NB4 (cell line): ENCODE data around the gene QTRT2.

Source experiments
- DNase-seq: peaks from one replicate; pipeline ENCODE4 v3.0.0; 2010; ENCODE audit warnings: low read depth
- H3K4me3 ChIP-seq: one replicate; pipeline ENCODE4 v1.5.1; 2011; ENCODE audit warnings: mild to moderate bottlenecking, low read depth, low read length, moderate library complexity
- CTCF ChIP-seq: IDR thresholded peaks from one replicate; pipeline ENCODE4 v1.5.1; 2012; ENCODE audit warnings: low read depth, low read length
- MAX ChIP-seq: IDR thresholded peaks from 2 replicates; pipeline ENCODE4 v1.6.1; 2011; ENCODE audit warnings: low read depth, low read length
- MYC ChIP-seq: IDR thresholded peaks from 2 replicates; pipeline ENCODE4 v1.6.1; 2011; ENCODE audit warnings: low read depth, low read length
- POLR2A ChIP-seq: IDR thresholded peaks from 2 replicates; pipeline ENCODE4 v1.6.1; 2011; ENCODE audit warnings: mild to moderate bottlenecking; ENCODE audit not compliant: insufficient read length; ENCODE audit errors: extremely low read depth

QTRT2 gene

GRCh38 chr3:114111060-114111770 lies 54.7 kb downstream of the QTRT2 start:
- peak; percentile 80 for DNase-seq
- peak overlapping the region; percentile 37 for H3K4me3 ChIP-seq
- no peak for TF ChIP-seq CTCF
- TF ChIP-seq MYC, result peak; percentile 32; the same call in 1 of the 2 replicates
- TF ChIP-seq POLR2A, result no peak
- TF ChIP-seq MAX, result peak; percentile 39

- TF ChIP-seq MYC (no peak), MAX (no peak), POLR2A (no peak), CTCF (no peak)
- H3K4me3 ChIP-seq, result no peak overlapping the region
- DNase-seq, result no peak
These were observed 56.2 kb downstream of the QTRT2 start for GRCh38 chr3:114112696-114113095.

- DNase-seq, result no peak
- H3K4me3 ChIP-seq, result no peak overlapping the region
- TF ChIP-seq MAX (no peak), MYC (no peak), CTCF (no peak), POLR2A (no peak)
These were observed 58.2 kb downstream of the QTRT2 start for GRCh38 chr3:114114719-114115118.

- DNase-seq, result no peak
- H3K4me3 ChIP-seq, result no peak overlapping the region
- TF ChIP-seq MAX, result no peak
- no peak for TF ChIP-seq CTCF
- TF ChIP-seq MYC, result no peak
- TF ChIP-seq POLR2A, result no peak
These were observed 58.6 kb downstream of the QTRT2 start for GRCh38 chr3:114115143-114115542.

- TF ChIP-seq POLR2A (no peak), MAX (no peak), MYC (no peak), CTCF (no peak)
These were observed 63.2 kb downstream of the QTRT2 start for GRCh38 chr3:114119776-114120175.

More at GRCh38 chr3:114119776-114120175, 63.2 kb downstream of the QTRT2 start:
- no peak for DNase-seq
- no peak overlapping the region for H3K4me3 ChIP-seq
